Measurements from ENCODE around the gene INTU.

Gene INTU

GRCh38 chr4:127668770-127669169 is 36.0 kb downstream of the INTU start:
- Histone ChIP-seq H3K9ac (ENCODE audit: low read length) (no peak overlapping the region), H3K9me2 (ENCODE audit: low read depth, low read length) (no peaks in the 10 kb centered on the region), H2AFZ (ENCODE audit: low read length) (no peak overlapping the region), H3K36me3 (ENCODE audit: insufficient read depth, low read length) (no peaks in the 10 kb centered on the region), H3K4me3 (ENCODE audit: low read depth, low read length, poor library complexity, severe bottlenecking) (no peak overlapping the region), H3K27ac (ENCODE audit: low read depth, low read length, poor library complexity, severe bottlenecking) (no peak overlapping the region), H4K20me1 (ENCODE audit: insufficient read depth, low read length) (no peaks in the 10 kb centered on the region), H3K79me2 (ENCODE audit: insufficient read depth, low read length) (no peaks in the 10 kb centered on the region), H3K9me3 (ENCODE audit: low read length) (no peaks in the 10 kb centered on the region), H3K4me1 (ENCODE audit: insufficient read depth, low read length, severe bottlenecking) (no peaks in the 10 kb centered on the region), H3F3A (ENCODE audit: insufficient read depth, low read length) (no peaks in the 10 kb centered on the region), H3K4me2 (ENCODE audit: low read length) (no peak overlapping the region), H3K27me3 (ENCODE audit: insufficient read depth, low read length) (no peaks in the 10 kb centered on the region)
- no peak for TF ChIP-seq EZH2 (IDR thresholded peaks at IDR 0.05; ENCODE audit: borderline replicate concordance, low read length)

DNA sequence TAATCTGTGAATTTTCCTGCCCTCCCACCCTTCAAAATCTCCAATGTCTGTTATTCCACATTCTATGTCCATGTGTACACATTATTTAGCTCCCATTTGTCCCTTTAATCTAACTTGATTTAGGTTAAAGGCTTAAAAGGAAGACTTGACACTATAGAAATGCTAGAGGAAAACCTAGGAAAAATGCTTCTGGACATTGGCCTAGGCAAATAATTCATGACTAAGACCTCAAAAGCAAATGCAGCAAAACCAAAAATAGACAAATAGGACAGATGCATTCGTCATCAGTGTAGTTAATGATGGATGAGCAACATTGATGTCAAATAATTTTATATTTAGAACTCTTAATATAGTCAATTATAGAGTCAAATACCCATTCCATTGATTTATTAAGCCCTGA is 36.9 kb downstream of the INTU start:
- Histone ChIP-seq H2AFZ (ENCODE audit: low read length) (no peak overlapping the region), H4K20me1 (ENCODE audit: insufficient read depth, low read length) (no peaks in the 10 kb centered on the region), H3K79me2 (ENCODE audit: insufficient read depth, low read length) (no peaks in the 10 kb centered on the region), H3K4me3 (ENCODE audit: low read depth, low read length, poor library complexity, severe bottlenecking) (no peak overlapping the region), H3K9me3 (ENCODE audit: low read length) (no peaks in the 10 kb centered on the region), H3K36me3 (ENCODE audit: insufficient read depth, low read length) (no peaks in the 10 kb centered on the region), H3F3A (ENCODE audit: insufficient read depth, low read length) (no peaks in the 10 kb centered on the region), H3K27ac (ENCODE audit: low read depth, low read length, poor library complexity, severe bottlenecking) (no peak overlapping the region), H3K4me1 (ENCODE audit: insufficient read depth, low read length, severe bottlenecking) (no peaks in the 10 kb centered on the region), H3K9me2 (ENCODE audit: low read depth, low read length) (no peaks in the 10 kb centered on the region), H3K27me3 (ENCODE audit: insufficient read depth, low read length) (no peaks in the 10 kb centered on the region), H3K9ac (ENCODE audit: low read length) (no peak overlapping the region), H3K4me2 (ENCODE audit: low read length) (no peak overlapping the region)
- TF ChIP-seq, protein P1, sequence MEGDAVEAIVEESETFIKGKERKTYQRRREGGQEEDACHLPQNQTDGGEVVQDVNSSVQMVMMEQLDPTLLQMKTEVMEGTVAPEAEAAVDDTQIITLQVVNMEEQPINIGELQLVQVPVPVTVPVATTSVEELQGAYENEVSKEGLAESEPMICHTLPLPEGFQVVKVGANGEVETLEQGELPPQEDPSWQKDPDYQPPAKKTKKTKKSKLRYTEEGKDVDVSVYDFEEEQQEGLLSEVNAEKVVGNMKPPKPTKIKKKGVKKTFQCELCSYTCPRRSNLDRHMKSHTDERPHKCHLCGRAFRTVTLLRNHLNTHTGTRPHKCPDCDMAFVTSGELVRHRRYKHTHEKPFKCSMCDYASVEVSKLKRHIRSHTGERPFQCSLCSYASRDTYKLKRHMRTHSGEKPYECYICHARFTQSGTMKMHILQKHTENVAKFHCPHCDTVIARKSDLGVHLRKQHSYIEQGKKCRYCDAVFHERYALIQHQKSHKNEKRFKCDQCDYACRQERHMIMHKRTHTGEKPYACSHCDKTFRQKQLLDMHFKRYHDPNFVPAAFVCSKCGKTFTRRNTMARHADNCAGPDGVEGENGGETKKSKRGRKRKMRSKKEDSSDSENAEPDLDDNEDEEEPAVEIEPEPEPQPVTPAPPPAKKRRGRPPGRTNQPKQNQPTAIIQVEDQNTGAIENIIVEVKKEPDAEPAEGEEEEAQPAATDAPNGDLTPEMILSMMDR (IDR thresholded peaks at IDR 0.05; ENCODE audit: low read length), result no peak
- TF ChIP-seq EZH2 (IDR thresholded peaks at IDR 0.05; ENCODE audit: borderline replicate concordance, low read length), result no peak

GRCh38 chr4:127672111-127672510 is 39.4 kb downstream of the INTU start:
- Histone ChIP-seq H3K4me1 (ENCODE audit: insufficient read depth, low read length, severe bottlenecking) (no peaks in the 10 kb centered on the region), H4K20me1 (ENCODE audit: insufficient read depth, low read length) (no peaks in the 10 kb centered on the region), H2AFZ (ENCODE audit: low read length) (no peak overlapping the region), H3F3A (ENCODE audit: insufficient read depth, low read length) (no peaks in the 10 kb centered on the region), H3K4me3 (ENCODE audit: low read depth, low read length, poor library complexity, severe bottlenecking) (no peak overlapping the region), H3K36me3 (ENCODE audit: insufficient read depth, low read length) (no peaks in the 10 kb centered on the region), H3K79me2 (ENCODE audit: insufficient read depth, low read length) (no peaks in the 10 kb centered on the region), H3K27me3 (ENCODE audit: insufficient read depth, low read length) (no peaks in the 10 kb centered on the region), H3K27ac (ENCODE audit: low read depth, low read length, poor library complexity, severe bottlenecking) (no peak overlapping the region), H3K9ac (ENCODE audit: low read length) (no peak overlapping the region), H3K9me3 (ENCODE audit: low read length) (no peaks in the 10 kb centered on the region), H3K9me2 (ENCODE audit: low read depth, low read length) (no peaks in the 10 kb centered on the region), H3K4me2 (ENCODE audit: low read length) (no peak overlapping the region)
- no peak for TF ChIP-seq EZH2 (IDR thresholded peaks at IDR 0.05; ENCODE audit: borderline replicate concordance, low read length)
- TF ChIP-seq, protein P1 (IDR thresholded peaks at IDR 0.05; ENCODE audit: low read length), result no peak

GRCh38 chr4:127685292-127685691 is 52.5 kb downstream of the INTU start:
- Histone ChIP-seq H3K4me2 (ENCODE audit: low read length) (no peak overlapping the region), H3K9me2 (ENCODE audit: low read depth, low read length) (no peaks in the 10 kb centered on the region), H3F3A (ENCODE audit: insufficient read depth, low read length) (no peaks in the 10 kb centered on the region), H3K9me3 (ENCODE audit: low read length) (no peaks in the 10 kb centered on the region), H3K9ac (ENCODE audit: low read length) (no peak overlapping the region), H3K4me3 (ENCODE audit: low read depth, low read length, poor library complexity, severe bottlenecking) (no peak overlapping the region), H3K79me2 (ENCODE audit: insufficient read depth, low read length) (no peaks in the 10 kb centered on the region), H3K4me1 (ENCODE audit: insufficient read depth, low read length, severe bottlenecking) (no peaks in the 10 kb centered on the region), H3K36me3 (ENCODE audit: insufficient read depth, low read length) (no peaks in the 10 kb centered on the region), H3K27ac (ENCODE audit: low read depth, low read length, poor library complexity, severe bottlenecking) (no peak overlapping the region), H4K20me1 (ENCODE audit: insufficient read depth, low read length) (no peaks in the 10 kb centered on the region), H2AFZ (ENCODE audit: low read length) (no peak overlapping the region), H3K27me3 (ENCODE audit: insufficient read depth, low read length) (no peaks in the 10 kb centered on the region)
- TF ChIP-seq, protein P1 (IDR thresholded peaks at IDR 0.05; ENCODE audit: low read length), result no peak
- TF ChIP-seq EZH2 (IDR thresholded peaks at IDR 0.05; ENCODE audit: borderline replicate concordance, low read length), result no peak

Data from OCI-LY1 (cell line).